CD4-positive, alpha-beta T cell treated with Interleukin-2 at 100 ng/mL for 4 hours (primary cell): ENCODE results near the gene RNF168.
A peak's percentile ranks its signal among the peaks of the same experiment; 100 is the strongest.
"Not testable (repeated sequence)": the region's sequence is repeated elsewhere in the genome, so short reads cannot be mapped to it uniquely, and the experiment has no call there.

Experiments used
- DNase-seq: peaks from one replicate; pipeline ENCODE4 v3.0.0-alpha.2; 2020; ENCODE audit warnings: low spot score

Gene RNF168, protein sequence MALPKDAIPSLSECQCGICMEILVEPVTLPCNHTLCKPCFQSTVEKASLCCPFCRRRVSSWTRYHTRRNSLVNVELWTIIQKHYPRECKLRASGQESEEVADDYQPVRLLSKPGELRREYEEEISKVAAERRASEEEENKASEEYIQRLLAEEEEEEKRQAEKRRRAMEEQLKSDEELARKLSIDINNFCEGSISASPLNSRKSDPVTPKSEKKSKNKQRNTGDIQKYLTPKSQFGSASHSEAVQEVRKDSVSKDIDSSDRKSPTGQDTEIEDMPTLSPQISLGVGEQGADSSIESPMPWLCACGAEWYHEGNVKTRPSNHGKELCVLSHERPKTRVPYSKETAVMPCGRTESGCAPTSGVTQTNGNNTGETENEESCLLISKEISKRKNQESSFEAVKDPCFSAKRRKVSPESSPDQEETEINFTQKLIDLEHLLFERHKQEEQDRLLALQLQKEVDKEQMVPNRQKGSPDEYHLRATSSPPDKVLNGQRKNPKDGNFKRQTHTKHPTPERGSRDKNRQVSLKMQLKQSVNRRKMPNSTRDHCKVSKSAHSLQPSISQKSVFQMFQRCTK

GRCh38 chr3:196503196-196504076 is at the start of gene RNF168:
RNF168 (minus strand) TSS chr3:196503768; CDS start chr3:196503173, 595 bp downstream.
- peak; percentile 93 for DNase-seq

DNA sequence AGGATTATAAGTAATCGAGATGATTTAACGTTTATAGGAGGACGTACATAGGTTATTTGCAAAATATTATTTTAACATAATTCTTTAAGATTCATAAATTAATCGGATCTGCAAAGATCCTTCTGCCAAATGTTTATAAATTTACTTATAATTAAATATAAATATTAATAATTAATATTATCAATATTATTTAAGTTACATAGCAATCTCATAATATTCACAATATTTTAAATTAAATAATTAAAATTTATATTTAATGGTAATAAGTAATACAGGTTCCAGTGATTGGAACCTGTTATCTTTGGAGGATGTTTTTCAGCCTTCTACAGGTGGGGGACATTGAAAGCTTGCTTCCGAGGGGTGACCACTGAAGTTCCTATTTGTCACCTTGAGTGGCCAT is 48.7 kb upstream of the RNF168 start:
- no peak for DNase-seq

DNA sequence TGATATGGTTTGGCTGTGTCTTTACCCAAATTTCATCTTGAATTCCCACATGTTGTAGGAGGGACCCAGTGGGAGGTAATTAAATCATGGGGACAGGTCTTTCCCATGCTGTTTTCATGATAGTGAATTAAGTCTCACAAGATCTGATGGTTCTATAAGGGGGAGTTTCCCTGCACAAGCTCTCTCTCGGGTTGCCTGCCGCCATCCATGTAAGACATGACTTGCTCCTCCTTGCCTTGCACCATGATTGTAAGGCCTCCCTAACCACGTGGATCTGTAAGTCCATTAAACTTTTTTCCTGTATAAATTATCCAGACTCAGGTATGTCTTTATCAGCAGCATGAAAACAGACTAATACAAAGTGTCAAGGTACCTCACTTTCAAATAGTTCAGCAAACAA is 46.6 kb upstream of the RNF168 start:
- DNase-seq = not testable (repeated sequence)

- DNase-seq = not testable (repeated sequence)
These were observed 45.7 kb upstream of the RNF168 start for GRCh38 chr3:196549312-196549711.

GRCh38 chr3:196547067-196547466 is 43.5 kb upstream of the RNF168 start:
- no peak for DNase-seq

- DNase-seq = no peak
These were observed 43.0 kb upstream of the RNF168 start for GRCh38 chr3:196546537-196546936.

DNA sequence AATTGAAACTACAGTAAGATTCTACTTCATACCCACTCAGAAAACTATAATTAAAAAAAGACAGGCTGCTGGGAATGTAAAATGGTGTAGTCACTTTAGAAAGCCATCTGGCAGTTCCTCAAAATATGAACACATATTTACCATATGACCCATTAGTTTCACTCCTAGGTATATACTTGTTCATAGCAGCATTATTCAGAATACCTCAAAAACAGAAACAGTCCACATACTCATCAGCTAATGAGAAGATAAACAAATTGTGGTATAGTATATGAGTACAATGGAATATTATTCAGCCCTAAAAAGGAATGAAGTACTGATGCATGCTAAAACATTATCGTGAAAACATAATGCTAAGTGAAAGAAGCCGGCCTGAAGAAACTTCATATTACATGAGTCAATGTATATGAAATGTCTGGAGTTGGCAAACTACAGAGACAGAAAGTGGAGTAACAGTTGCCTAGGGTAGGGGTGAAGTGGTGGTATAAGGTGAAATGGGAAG is 41.0 kb upstream of the RNF168 start:
- DNase-seq = no peak

DNA sequence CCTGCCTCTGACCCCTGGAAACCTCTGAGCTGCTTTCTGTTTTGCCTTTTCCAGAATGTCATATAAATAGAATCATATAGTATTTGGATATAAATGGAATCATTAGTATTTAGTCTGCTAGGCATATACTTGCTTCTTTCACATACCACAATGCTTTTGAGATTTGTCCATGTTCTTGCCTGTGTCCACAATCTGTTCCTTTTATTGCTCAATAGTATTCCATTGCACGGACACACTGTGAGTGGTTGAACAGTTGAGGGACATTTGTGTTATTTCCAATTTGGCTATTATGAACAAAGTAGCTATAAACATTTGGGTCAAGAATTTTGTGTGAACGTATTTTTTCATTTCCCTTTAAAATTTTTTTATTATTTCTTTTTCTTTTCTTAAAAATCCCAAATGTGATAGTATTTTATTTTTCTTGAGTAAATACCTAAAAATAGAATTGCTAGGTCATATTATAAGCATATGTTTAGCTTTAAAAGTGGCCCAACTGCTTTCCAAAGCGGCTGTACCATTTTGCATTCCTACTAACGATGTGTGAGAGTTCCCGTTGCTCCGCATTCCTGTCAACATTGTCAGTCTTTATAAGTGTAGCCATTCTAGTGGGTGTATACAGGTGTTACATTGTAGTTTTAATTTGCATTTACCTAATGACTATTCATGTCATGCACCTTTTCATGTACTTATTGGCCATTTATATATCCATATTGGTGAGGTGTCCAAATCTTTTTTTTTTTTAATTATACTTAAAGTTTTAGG is 38.3 kb upstream of the RNF168 start:
- no peak for DNase-seq

DNA sequence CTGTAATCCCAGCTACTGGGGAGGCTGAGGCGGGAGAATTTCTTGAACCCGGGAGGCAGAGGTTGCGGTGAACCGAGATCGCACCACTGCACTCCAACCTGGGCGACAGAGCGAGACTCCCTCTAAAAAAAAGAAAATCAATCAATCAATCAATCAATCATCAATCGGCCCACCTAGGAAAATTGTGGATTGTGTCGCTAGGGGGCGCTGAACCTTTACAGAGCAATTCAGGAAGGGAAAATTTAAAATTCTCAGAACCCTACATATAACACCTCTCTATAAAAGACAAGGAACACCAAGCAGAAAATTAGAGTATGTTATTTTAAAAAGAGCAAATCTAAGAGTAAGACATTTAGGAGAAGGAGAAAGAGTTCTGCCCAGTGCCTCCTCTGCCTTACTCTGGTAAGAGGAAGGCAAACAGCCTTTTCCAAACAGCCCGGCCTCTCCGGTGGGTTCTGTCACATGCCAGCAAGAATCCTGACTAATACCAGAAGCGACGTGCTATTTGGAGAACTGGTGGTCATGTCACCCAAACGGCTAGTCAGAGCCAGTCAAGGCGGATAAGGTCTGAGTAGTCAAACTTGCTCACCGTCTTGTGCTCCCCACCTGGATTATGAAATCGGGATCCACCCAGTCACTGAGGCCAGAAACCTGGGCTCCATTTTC is 33.9 kb upstream of the RNF168 start:
- peak; percentile 67 for DNase-seq

- no peak for DNase-seq
These were observed 29.7 kb upstream of the RNF168 start for GRCh38 chr3:196533260-196533681.

DNA sequence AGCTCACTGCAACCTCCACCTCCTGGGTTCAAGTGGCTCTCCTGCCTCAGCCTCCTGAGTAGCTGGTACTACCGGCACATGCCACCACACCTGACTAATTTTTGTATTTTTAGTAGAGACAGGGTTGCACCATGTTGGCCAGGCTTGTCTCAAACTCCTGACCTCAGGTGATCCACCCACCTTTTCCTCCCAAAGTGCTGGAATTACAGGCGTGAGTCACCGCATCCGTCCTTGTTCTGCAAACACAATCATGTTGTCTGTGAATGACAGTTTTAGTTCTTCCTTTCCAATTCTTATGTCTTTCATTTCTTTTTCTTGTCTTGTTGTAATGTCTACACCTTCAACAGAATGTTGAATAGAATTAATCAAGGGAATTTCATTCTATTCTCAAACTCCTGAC is 27.9 kb upstream of the RNF168 start:
- DNase-seq = no peak

- peak; percentile 73 for DNase-seq
These were observed 25.2 kb upstream of the RNF168 start for GRCh38 chr3:196528639-196529233.

DNA sequence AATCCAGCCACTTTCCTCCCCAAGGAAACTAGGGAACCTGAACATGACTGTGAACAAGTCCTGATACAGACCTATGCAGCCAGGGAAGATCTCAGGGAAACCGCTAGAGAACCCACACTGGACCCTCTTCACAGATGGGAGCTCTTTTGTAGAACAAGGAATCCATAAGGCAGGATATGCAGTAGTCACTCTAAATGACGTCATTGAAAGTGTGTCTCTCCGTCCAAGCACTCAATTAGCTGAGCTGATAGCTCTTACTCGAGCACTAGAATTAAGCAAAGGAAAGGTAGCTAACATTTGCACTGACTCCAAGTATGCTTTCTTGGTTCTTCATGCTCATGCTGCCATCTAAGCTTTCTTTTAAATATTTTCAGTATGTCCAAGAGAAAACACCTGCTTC is 21.6 kb upstream of the RNF168 start:
- no peak for DNase-seq

- DNase-seq = no peak
These were observed 21.0 kb upstream of the RNF168 start for GRCh38 chr3:196524527-196524926.

GRCh38 chr3:196523841-196524240 is 20.3 kb upstream of the RNF168 start:
- no peak for DNase-seq

GRCh38 chr3:196521291-196521690 is 17.7 kb upstream of the RNF168 start:
- not testable (repeated sequence) for DNase-seq

- peak; percentile 18 for DNase-seq
These were observed 16.1 kb upstream of the RNF168 start for GRCh38 chr3:196519718-196520082.

DNA sequence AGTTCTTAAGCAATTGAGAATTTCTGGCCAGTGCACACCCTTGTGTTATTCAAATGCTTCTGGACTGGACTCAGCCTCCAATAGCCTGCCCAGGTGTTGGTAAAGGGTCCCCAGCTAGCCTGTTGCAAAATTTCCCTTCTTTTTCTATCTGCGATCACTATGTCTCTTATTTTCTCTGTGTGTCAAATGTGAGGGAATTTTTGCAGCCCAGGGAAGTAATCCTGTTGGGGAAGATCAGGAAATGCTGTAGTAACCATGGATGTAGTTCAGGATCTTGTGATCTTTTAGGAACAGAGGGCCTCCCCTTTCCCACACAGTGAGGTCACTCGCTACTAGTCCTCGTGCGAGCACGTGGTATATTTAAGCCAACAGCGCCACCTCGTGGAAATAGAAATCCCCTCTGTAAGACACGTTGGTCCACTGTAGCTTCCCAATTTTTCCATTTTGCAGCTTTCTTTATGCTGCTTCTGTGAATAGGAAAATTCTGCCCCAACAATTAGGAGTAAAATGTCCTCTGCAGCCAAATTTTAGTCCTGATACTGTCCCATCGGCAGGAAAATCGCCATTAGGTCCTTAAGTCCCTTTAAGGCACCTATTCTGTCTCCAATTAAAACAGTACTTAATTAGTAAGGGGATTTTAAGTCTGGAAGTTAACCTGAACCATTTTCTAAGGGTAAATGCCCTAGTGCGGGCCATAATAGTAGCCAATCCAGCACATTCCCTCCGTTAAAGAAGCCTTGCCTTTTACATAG is 15.6 kb upstream of the RNF168 start:
- peak; percentile 70 for DNase-seq

DNA sequence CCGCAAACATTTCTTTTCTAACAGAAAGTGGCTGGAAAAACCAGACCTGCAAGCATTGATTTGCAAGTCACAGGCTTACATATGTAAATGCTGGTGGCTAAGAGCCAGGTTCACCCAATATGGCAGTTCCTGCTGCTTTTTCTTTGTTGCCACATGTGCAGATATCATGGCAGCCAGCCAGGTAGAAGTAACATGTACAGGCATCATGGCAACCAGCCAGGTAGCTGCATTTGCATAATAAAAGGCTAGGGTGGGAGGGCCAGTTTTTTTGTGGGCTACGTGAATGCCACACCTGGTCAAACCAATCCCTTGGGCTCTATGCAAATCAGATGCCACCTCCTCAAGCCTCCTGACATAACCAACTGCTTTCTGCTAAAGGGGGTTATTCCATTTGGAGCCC is 14.4 kb upstream of the RNF168 start:
- no peak for DNase-seq

- DNase-seq = no peak
These were observed 13.7 kb upstream of the RNF168 start for GRCh38 chr3:196517162-196517800.
